Transverse colon (tissue), 4 donors: ENCODE results near the gene TMEM250. TPM values are rescaled to one million over a fixed set of nuclear protein-coding genes. Genes with fewer than 3 reads are reported as not detected.

Source experiments
- DNase-seq: peaks from one replicate; pipeline ENCODE4 v3.0.0-alpha.2; 2019
- H3K27ac ChIP-seq, 4 donors: fragments of 200-600 bp; sonication (generic); 2 replicates each; pipeline ENCODE4 v1.5.1; 2016 to 2018; ENCODE audit warnings: inconsistent platforms in 4 of 4
- H3K27me3 ChIP-seq: fragments of 200-600 bp; sonication (generic); 2 replicates; pipeline ENCODE4 v1.5.1; 2017; ENCODE audit warnings: inconsistent platforms
- H3K36me3 ChIP-seq, 4 donors: fragments of 200-600 bp; sonication (generic); 2 replicates each; pipeline ENCODE4 v1.5.1; 2017 to 2019; ENCODE audit warnings: inconsistent platforms in 4 of 4
- H3K4me1 ChIP-seq, 4 donors: fragments of 200-600 bp; sonication (generic); 2 replicates each; pipeline ENCODE4 v1.5.1; 2017 to 2020; ENCODE audit warnings: inconsistent platforms in 4 of 4
- H3K4me3 ChIP-seq, 4 donors: fragments of 200-600 bp; sonication (generic); 1 replicate in 1 of 4; 2 replicates in 3 of 4; pipeline versions ENCODE4 v1.5.1 to v1.6.1; 2017 to 2019; ENCODE audit warnings: inconsistent platforms in 4 of 4
- H3K9me3 ChIP-seq, 2 donors: fragments of 200-600 bp; sonication (generic); 2 replicates each; pipeline ENCODE4 v1.5.1; 2017 to 2019; ENCODE audit warnings: inconsistent platforms in 2 of 2
- EP300 ChIP-seq: sonication (generic); formaldehyde crosslinking; IDR thresholded peaks from one replicate; pipeline ENCODE4 v1.6.1; 2017; ENCODE audit warnings: antibody characterized with exemption, low read depth
- POLR2A ChIP-seq: fragments of 450-650 bp; IDR thresholded peaks from one replicate; pipeline ENCODE4 v1.6.1; 2016; ENCODE audit warnings: antibody characterized with exemption, mild to moderate bottlenecking, moderate library complexity
- POLR2AphosphoS5 ChIP-seq, 3 donors: sonication (generic); formaldehyde crosslinking; IDR thresholded peaks; one replicate each; pipeline ENCODE4 v1.6.1; 2016; ENCODE audit warnings: antibody characterized with exemption in 3 of 3
- WGBS, 2 donors: methylation state at CpG; one replicate each; pipeline ENCODE4 v1.1.5; 2018; ENCODE audit warnings: low coverage in 1 of 2; 5-methylcytosine and 5-hydroxymethylcytosine counted together
- in situ Hi-C, 4 donors: fragments of 200-750 bp; cut with MboI; loops; one replicate each; pipeline versions ENCODE4 v1.15.0 to v1.15.1; 2017; ENCODE audit warnings: low sequenced_read_pairs in 3 of 4, low pct_ligation_motif_present in 1 of 4, low pct_unique_long_range_greater_than_20kb in 1 of 4
- intact Hi-C: fragments of 100-400 bp; cut with DNase I; formaldehyde crosslinking; loops from one replicate; pipeline ENCODE4 v1.15.1; 2023; ENCODE audit warnings: low total_unique reads
- total RNA-seq, 4 donors: library from RNA; depleted of rRNA; stranded (reverse); fragments of >200 nt; gene quantifications; one replicate each; pipeline ENCODE4 v1.1.0, GENCODE V29; 2016
- TF ChIP-seq, protein P1 (sequence below), 5 experiments: fragments of 200-600 bp in 3 of 5; fragments of 450-650 bp in 2 of 5; sonication (generic) in 3 of 5; IDR thresholded peaks; 1 replicate in 2 of 5; 2 replicates in 3 of 5; pipeline ENCODE4 v1.5.1; 2016 to 2017; ENCODE audit warnings: antibody characterized with exemption in 5 of 5, inconsistent platforms in 3 of 5, mild to moderate bottlenecking in 2 of 5, moderate library complexity in 1 of 5

Gene TMEM250
- total RNA-seq, 4 donors from 2014 or later = 50.3 to 187 (median 86.6) TPM

DNA sequence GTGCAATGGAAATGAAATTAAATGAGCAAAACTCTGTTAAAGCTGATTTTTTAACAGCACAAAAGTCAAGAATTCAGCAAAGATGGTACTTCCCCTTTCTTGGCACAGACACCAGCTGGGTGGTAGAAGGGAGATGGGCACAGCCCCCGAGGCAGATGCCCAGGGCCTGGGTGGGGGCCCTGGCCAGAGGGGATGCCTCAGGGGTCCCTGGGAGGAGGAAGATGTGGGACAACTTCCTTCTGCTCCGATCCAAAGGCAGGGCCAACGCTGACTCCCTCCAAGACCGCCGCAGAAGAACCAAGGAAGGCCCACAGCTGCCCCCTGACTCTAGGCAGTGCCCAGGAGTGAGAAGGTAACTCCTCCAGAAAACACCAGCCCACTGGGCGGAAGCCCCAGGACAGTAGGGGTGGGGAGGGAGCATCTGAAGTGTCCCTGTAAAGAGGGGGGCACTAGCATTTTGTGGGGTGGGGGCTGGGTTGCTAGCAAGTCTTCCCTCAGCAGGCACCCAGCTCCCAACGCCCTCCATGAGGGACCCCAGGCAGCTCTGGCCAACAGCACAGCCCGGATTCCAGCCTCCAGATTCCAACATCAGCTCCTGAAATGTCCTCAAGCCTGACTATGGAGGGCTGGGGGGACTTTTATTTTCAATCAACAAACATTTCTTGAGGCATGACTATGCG is 28.5 kb downstream of the TMEM250 start:
- no peaks in the 10 kb centered on the region for H3K36me3 ChIP-seq
- no peaks in the 10 kb centered on the region for H3K27me3 ChIP-seq
- H3K4me3 ChIP-seq = no peak overlapping the region
- 62% methylated on average over 9 of the region's 9 CpGs; no CpG with 5 or more reads in 1 of the 2 donors for WGBS, 2 donors
- peaks cover 25 to 86% (median 66%) of the 10 kb centered on the region in 4 donors for H3K4me1 ChIP-seq
- peak overlapping the region; percentile 93 to 98 (median 96) for H3K27ac ChIP-seq
- no peak for DNase-seq
- intact Hi-C loops (no loop called here), in situ Hi-C loops (no loop called here)
- no peak for TF ChIP-seq POLR2AphosphoS5 (IDR thresholded peaks at IDR 0.05)
- TF ChIP-seq POLR2A = no peak
- TF ChIP-seq EP300 = no peak
- TF ChIP-seq, protein P1, sequence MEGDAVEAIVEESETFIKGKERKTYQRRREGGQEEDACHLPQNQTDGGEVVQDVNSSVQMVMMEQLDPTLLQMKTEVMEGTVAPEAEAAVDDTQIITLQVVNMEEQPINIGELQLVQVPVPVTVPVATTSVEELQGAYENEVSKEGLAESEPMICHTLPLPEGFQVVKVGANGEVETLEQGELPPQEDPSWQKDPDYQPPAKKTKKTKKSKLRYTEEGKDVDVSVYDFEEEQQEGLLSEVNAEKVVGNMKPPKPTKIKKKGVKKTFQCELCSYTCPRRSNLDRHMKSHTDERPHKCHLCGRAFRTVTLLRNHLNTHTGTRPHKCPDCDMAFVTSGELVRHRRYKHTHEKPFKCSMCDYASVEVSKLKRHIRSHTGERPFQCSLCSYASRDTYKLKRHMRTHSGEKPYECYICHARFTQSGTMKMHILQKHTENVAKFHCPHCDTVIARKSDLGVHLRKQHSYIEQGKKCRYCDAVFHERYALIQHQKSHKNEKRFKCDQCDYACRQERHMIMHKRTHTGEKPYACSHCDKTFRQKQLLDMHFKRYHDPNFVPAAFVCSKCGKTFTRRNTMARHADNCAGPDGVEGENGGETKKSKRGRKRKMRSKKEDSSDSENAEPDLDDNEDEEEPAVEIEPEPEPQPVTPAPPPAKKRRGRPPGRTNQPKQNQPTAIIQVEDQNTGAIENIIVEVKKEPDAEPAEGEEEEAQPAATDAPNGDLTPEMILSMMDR (IDR thresholded peaks at IDR 0.05) = no peak
- H3K9me3 ChIP-seq = no peaks in the 10 kb centered on the region

DNA sequence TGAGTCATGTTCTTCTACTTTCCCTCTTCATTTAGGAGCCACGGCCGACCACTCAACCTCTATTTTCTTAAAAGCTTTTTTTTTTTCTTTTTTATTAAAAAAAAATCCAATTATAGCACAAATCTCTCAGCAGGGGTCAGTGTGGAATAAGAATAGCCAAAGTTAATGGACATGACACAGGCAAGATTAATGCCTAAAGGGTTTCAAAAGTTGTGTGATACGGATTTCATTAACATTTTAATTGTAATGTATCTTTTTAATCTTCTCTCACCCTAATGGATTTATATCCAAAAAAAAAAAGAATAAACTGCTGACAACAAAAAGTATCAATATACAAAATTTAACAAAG is 29.0 kb downstream of the TMEM250 start:
- no peak for DNase-seq
- Histone ChIP-seq H3K4me1 (peaks cover 25 to 86% (median 66%) of the 10 kb centered on the region in 4 donors), H3K4me3 (no peak overlapping the region), H3K27me3 (no peaks in the 10 kb centered on the region), H3K9me3 (no peaks in the 10 kb centered on the region), H3K27ac (peak overlapping the region; percentile 93 to 98 (median 96)), H3K36me3 (no peaks in the 10 kb centered on the region)
- no peak for TF ChIP-seq POLR2A
- TF ChIP-seq, protein P1 (IDR thresholded peaks at IDR 0.05) = peak; percentile 15 to 38 (median 27)
- in situ Hi-C loops (no loop called here), intact Hi-C loops (no loop called here)
- WGBS, 2 donors = 24 to 31% methylated on average over 3 of the region's 3 CpGs

DNA sequence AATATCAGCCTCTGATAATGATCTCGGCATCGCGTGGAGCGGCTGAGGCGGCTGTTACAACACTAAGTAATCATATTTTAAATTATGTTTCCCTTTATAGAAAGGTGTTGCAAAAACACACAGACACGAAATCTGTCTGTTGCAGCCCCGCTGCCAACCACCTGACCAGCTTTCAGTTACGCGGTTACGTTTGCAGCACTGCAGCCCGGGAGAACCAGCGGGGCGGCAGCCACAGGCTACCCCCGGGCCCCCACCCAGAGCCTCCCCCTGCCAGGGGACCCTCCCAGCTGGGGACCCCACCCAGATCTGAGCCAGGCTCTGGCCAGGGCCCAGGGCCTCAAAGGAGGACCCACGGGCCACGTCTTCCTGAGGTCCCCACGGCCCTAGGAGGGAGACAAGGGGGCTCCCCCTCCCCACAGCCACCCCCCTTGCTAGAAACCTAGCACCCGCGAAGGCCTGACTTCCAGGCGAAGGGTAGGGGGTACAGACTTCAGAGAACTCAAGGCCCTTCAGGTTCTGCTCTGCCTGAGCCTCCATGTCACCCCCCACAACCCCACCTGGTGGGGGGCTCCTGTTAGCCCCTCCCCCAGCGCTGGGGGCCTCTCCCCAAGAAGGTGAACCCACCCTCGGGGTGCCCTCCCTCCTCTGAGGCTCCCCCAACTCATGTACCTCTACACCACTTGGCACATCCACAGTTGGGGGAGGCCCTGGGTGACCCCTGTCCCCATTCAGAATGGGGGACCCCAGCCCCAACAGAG is 29.6 kb downstream of the TMEM250 start:
- Histone ChIP-seq H3K4me1 (peaks cover 25 to 85% (median 64%) of the 10 kb centered on the region in 4 donors), H3K36me3 (no peaks in the 10 kb centered on the region), H3K9me3 (no peaks in the 10 kb centered on the region), H3K4me3 (no peak overlapping the region), H3K27ac (peak overlapping the region; percentile 93 to 98 (median 96)), H3K27me3 (no peaks in the 10 kb centered on the region)
- TF ChIP-seq EP300 (no peak), POLR2AphosphoS5 (IDR thresholded peaks at IDR 0.05) (no peak), POLR2A (no peak)
- TF ChIP-seq, protein P1 (IDR thresholded peaks at IDR 0.05) = no peak
- no peak for DNase-seq
- in situ Hi-C loops = no loop called here
- intact Hi-C loops = no loop called here
- 56% methylated on average over 22 of the region's 22 CpGs; no CpG with 5 or more reads in 1 of the 2 donors for WGBS, 2 donors

- in situ Hi-C loops (no loop called here), intact Hi-C loops (no loop called here)
- H3K9me3 ChIP-seq = no peaks in the 10 kb centered on the region
- 77% methylated on average over 12 of the region's 15 CpGs; no CpG with 5 or more reads in 1 of the 2 donors for WGBS, 2 donors
- TF ChIP-seq EP300 (no peak), POLR2A (no peak), POLR2AphosphoS5 (IDR thresholded peaks at IDR 0.05) (no peak)
- TF ChIP-seq, protein P1 (IDR thresholded peaks at IDR 0.05) = no peak
- no peak for DNase-seq
- H3K4me3 ChIP-seq = no peak overlapping the region
- H3K27ac ChIP-seq = peak overlapping the region; percentile 19 to 98 (median 95)
- no peaks in the 10 kb centered on the region for H3K36me3 ChIP-seq
- H3K4me1 ChIP-seq = peaks cover 22 to 79% (median 58%) of the 10 kb centered on the region in 4 donors
- no peaks in the 10 kb centered on the region for H3K27me3 ChIP-seq
Measured at GRCh38 chr9:136088481-136088938, 30.2 kb downstream of the TMEM250 start.
